LNCaP clone FGC (cell line): ENCODE data around the gene LATS1.

Source experiments
- DNase-seq: peaks from one replicate; pipeline ENCODE4 v3.0.0-alpha.2; 2011; ENCODE audit warnings: low read depth
- H3K4me3 ChIP-seq: 2 replicates; pipeline ENCODE4 v1.5.1; 2011; ENCODE audit warnings: mild to moderate bottlenecking, low read depth, low read length, control low read depth
- TF ChIP-seq, protein P1 (sequence below): IDR thresholded peaks from 2 replicates; pipeline ENCODE4 v1.5.1; 2012; ENCODE audit warnings: mild to moderate bottlenecking; ENCODE audit not compliant: control insufficient read depth, insufficient read depth; ENCODE audit errors: extremely low read depth

The LATS1 gene

DNA sequence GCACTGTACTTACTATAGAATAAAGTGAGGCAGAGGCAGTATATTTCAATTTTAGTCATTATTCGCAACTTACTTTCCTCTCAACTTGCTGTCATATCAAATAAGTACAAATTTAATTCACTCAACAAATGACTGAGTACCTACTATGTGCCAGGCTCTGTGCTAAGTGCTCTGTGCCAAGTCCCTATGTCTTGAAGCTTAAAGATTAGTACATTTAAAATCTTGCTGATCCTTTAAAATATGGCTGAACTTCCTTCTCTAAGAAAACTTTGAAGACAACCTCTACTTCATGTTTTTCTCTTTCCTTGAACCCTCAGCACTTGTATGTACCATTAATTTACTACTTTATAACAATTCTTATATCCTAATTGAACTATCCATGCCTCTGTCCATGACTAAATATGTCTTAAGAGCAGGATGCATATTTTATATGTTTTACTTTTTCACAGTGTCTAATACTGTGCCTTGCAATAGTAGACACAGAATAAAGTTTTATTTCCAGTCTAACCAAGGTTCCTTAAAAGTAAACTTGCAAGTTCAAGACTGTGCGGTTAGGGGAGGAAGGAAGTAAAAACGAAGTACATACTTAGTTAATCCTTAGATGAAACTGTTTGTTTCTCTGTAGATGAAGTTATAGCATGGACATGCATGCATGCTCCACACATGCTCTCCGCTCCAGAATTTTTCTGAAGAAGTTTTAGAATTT, 10.0 kb upstream of the LATS1 start:
- no peak overlapping the region for H3K4me3 ChIP-seq
- no peak for DNase-seq
- TF ChIP-seq, protein P1, sequence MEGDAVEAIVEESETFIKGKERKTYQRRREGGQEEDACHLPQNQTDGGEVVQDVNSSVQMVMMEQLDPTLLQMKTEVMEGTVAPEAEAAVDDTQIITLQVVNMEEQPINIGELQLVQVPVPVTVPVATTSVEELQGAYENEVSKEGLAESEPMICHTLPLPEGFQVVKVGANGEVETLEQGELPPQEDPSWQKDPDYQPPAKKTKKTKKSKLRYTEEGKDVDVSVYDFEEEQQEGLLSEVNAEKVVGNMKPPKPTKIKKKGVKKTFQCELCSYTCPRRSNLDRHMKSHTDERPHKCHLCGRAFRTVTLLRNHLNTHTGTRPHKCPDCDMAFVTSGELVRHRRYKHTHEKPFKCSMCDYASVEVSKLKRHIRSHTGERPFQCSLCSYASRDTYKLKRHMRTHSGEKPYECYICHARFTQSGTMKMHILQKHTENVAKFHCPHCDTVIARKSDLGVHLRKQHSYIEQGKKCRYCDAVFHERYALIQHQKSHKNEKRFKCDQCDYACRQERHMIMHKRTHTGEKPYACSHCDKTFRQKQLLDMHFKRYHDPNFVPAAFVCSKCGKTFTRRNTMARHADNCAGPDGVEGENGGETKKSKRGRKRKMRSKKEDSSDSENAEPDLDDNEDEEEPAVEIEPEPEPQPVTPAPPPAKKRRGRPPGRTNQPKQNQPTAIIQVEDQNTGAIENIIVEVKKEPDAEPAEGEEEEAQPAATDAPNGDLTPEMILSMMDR: no peak

DNA sequence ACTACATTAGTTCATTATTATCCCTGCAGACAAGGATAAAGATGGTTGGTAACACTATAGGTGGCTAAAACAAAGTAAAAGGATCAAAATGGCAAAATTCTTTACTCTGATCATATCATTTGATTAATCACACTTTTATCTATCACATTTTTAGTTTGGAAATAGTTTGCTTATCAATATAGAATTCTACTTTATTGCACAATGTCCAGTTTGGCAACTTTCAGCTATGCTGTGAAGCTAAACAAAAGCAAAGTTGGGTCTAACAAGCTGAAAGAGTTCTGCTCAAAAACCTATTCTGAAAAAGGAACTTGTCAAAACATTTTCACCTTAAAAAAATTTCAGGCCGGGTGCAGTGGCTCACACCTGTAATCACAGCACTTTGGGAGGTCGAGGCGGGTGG, 7.9 kb upstream of the LATS1 start:
- TF ChIP-seq, protein P1: no peak
- DNase-seq: no peak
- H3K4me3 ChIP-seq: no peak overlapping the region

DNA sequence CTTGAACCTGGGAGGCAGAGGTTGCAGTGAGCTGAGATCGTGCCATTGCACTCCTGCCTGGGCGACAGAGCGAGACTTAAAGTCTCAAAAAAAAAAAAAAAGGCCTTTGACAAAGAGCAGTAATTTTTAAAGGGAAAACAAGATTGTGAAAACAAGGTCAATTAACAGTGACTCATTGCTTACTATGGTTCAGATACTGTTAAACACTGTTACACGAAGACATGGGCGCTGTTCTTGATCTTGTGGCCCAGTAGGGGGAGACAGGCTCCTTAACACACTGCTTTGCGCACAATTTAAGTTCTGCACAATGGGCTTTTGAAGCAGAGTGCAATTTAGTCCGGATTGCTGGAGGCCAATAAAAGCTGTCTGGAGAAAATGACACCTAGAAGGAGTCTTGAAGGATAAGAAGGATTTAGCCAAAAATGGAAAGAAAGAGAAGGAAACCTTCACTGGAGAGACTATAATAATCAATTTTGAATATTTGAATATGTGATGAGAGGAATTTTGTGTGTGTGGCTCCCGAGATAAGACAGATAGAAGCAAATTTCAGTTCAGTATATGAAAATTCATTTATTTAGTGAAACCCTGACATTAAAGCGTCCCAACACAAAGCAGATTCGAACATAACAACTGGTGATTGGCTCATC, 6.0 kb upstream of the LATS1 start:
- no peak for DNase-seq

GRCh38 chr6:149723262-149723661, 5.4 kb upstream of the LATS1 start:
- no peak for DNase-seq
- TF ChIP-seq, protein P1: no peak
- H3K4me3 ChIP-seq: no peak overlapping the region

More for the DNA sequence above, 6.0 kb upstream of the LATS1 start:
- no peak overlapping the region for H3K4me3 ChIP-seq
- TF ChIP-seq, protein P1: peak; percentile 90

GRCh38 chr6:149719531-149719930, 1.6 kb upstream of the LATS1 start:
- H3K4me3 ChIP-seq: no peak overlapping the region
- TF ChIP-seq, protein P1: no peak
- no peak for DNase-seq

GRCh38 chr6:149717255-149717587, 680 bp downstream of the LATS1 start:
- DNase-seq: no peak
- TF ChIP-seq, protein P1: no peak
- peak overlapping the region; percentile 91 for H3K4me3 ChIP-seq
